ENCODE results near the gene MAP6.

The MAP6 gene

DNA sequence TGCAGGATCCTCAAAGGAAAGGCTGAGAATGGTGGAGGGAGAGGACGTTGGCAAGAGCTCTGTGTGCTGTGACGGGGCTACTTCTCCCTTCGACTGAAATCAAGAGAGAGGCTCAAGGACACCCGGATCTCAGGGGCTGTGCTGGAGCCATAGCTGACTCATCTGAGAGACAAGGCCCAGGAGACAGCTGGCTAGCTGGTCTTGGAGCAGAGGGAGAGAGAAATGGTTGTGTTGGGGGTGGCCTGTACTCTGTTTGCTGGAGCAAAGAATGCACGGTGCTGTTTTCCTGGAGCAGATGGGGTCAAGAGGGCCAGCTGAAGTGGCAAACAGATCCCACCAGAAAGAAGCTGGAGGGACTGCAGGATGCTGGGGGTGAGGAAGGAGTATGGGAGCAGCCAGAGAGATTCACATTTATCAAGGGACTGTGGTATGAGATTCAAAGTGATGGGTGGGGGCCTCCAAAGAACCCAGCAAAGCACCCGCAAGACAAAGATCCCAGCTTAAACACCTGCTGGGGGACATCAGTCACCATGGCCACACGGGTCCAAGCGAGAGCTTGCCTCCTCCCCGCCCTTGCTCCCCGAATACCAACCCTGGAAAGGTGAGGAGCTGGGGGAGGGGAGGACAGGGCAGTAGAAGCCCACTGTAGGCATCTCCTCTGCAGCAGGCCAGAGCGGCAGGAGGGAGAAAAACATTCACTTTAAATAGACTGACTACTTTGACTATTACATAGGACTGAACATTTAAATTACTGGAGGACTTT, 40.8 kb downstream of the MAP6 start:
- no peak for DNase-seq

DNA sequence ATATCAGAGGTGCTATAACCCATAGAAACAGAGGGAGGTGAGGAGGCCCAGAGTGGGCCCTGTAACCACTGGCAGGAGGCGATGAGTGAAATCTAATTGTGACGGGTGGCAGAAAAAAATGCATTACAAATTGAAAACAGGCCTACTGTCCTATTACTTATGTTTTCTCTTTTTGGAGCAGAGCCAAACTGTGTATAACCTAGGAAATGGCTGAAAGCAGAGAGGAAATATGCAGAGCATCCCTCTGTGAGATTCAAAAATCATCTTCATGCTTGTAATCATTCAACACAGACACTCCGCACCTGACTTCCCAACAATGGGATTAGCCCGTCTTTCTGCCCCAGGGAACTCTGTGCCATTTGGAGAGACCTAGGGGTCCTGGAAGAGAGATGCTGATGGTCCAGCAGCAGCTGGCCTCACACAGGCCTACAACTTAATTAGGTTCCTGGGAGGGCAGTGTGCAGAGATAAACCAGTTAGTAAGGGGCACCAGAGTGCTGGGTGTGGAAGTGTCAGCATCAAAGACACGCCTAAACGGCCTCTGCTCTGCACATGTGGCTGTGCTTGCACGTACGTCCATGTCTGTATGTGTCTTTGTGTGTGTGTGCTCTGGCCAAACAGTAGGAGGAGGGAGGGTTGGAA, 41.8 kb downstream of the MAP6 start:
- no peak for DNase-seq

DNA sequence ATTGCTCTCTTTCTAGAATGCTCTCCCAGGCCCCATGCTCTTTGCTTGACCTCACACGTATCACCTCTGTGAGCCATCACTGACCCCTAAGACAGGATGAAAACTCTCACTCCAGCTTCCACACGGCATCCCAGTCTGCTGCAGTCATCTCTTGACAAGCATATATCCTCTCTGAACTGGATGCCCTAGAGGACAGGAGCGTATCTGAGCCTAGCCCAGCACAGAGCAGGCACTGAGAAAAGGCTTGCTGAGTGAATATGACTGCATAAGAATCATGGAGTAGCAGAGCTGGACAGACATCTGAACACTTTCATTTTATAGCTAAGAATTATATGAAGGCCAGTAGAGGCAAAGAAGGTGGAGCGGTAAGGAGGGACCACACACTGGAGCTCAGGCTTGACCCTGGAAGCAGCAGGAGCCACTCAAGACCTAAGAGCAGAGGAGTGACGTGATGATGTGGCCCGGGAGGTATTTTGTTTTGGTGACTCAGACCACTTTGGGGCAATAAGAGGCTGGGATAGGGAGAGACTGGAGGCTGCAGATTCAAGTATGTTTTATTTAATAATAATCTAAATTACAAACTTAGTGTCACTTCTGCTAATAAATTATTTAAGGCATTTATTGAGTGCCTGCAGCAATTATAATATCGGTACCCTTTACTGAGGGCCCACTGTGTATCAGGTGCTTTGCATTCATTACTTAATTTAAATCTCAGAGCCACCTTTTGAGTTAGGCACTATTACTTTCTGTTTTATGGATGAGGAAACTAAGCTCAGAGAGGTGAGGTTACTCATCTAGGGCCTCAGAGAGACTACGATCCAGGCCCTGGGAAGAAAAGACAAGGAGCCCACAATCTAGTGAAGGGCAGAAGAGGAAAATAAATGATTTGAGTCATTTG, 42.6 kb downstream of the MAP6 start:
- no peak for DNase-seq

DNA sequence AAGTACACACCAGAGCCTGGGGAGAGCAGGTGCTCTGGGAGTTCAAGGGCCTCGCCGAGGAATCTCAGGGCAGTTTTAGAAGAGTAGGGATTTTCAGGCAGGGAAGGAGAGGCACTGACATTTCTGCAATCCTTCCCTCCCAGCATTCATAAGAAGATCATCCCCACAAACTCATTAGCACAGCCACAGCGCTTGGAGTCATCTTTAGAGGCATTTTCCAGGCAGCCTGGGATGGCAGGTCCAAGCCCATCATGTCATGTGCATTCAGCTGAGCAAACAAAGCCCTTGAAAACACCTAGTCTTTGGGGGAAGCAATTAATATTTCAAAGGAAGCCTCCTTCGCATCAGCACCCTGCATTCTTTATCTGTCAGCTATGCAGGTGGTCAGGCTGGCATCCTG, 43.8 kb downstream of the MAP6 start:
- DNase-seq: peak; percentile 71

DNA sequence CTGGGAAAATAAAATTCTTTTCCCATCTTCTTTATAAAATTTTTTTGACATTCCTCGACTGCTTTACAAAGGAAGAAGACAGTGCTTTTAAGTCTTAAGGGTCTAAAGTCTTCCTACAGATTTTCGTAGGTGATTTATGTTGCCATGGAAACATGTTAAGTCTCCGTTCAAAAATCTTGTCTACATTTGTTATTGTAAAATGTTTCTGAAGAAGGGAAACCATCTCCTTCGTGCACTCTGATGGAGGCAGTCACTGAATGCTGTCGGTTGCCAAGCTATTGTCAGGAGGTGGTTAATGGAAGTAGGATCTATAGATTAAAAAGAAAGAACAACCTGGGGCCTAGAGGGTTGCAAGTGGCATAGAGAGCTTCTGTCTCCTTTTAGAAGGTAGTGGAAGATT, 52.6 kb downstream of the MAP6 start:
- DNase-seq: no peak

DNA sequence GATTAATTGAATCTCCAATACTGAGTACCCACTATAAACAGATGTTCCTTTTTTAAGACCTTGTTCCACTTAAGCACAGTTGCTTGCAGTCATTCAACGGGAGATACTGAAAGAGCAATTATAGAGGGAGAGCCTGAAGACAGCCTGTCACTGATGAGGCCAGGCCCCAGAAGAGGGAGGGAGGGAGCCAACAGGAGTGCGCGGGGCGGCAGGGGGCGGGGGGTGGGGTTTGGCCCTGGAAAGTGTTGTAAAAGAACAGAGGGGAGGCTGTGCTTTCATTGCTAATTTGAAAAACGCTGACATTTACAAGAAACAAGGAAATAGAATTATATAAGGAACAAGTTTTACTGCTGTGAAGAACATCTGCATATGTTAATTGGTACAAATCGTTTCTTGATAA, 53.1 kb downstream of the MAP6 start:
- no peak for DNase-seq

DNA sequence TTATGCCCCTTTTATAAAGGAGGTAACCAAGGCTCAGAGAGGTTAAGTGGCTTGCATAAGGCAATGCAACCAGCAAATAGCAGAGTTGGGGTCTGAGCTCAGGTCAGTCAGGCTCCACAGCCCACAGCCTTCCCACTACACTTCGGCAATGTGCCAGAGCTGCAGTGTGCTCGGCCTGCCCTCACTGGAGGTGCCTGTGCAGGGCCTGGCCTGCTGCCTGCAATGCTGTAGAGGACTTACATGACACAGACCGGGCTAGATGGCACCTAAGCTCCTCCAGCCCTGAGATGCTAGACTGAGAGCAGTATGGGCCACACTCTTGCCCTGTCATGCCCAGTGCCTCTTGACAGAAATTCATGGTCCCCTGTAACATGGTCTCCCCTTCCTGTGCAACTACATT, 57.0 kb downstream of the MAP6 start:
- no peak for DNase-seq

DNA sequence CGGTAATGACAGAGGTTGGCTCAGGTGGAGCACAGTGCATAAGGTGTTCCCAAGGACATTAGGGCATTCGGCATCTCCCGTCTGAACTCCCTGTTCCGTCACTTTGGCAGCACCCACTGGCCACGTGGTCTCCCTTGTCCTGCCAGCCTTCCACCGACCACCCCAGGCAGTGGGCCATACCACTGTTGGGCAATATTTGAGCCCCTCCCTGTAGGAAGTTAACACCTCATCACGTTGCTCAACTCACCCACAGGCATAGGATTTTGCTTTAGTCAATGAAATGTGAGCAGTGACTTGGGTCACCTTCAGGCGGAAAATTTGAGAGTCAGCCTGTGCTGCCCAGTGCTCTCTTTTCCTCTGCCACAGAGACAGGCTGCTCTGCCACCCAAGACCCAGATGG, 62.7 kb downstream of the MAP6 start:
- DNase-seq: no peak

DNA sequence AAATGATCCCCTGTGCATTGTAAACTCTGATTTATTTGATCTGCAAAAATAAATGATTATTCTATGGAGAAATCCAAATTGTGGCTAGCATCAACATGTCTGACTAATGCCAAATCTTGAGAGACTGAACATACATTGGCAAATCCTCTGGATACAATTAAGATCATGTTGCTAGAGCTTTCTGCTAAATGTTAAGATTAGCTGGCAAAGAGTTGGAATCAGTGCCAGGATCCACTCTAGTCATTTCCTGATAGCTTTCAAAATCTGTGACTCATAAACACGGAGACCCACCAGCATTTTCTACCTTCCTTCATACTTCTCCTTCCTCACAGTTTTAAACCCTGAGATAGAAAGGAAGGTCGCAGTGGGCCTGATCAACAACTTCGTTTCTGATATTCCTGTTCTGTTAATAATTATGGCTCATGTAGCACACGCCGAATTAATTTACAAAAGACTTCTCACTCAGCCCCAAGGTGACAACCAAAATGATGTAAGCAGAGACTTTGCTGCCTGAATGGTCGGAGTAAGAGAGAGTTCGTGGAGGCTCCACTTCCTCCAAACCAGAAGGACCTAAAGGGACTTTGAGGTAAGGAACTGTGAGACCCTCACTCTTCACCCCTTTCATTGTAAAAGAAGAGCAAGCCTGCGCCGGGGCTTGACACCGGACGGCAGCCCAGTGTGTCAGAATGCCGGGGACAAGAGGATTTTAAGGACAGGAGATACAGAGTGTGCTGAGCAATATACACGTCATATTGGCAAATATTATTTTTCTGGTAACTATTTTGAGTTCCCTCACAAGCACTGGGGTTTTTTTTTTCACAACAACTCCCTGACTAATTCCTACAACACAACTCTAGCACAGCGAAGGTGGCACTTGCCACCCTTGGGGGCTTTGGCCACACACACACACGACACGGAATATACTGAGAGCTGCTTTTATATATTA, 64.8 kb downstream of the MAP6 start:
- no peak for DNase-seq

DNA sequence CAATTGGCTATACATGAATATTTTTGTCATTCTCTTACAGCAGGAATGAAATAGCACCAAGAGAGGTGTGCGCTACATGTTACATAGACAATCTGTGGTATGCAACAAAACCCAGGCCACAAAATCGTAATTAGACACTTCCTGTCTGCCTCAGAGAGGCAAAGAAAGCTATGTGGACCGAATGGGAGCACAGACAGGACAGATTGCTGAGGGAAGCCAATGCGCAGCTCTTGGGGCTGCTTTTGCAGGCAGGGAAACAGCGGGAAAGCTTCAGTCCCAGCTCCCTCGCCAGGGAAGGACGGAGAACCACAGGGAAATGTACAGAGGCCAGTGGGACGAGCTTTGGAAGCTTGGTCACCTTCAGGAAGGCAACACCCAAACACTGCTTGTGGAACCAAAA, 65.9 kb downstream of the MAP6 start:
- no peak for DNase-seq

DNA sequence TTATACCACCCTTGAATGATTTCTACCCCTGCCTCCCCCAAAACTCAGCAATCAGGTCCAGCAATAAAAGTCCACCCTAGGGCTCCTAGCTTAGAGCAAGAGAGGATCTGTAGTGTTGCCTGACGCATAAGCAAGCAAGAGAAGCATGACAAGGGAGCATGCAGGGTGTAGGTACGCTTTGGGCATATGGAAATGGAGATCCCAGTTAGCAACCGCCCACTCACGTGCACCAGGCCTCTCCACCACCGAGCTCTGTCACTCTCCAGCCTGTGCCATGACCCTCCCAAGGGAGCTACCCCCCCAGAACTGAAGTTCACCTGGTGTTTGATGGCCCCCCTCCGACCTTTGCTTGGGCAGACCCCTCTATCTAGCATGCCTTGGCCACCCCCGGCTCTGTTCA, 67.3 kb downstream of the MAP6 start:
- DNase-seq: no peak

DNA sequence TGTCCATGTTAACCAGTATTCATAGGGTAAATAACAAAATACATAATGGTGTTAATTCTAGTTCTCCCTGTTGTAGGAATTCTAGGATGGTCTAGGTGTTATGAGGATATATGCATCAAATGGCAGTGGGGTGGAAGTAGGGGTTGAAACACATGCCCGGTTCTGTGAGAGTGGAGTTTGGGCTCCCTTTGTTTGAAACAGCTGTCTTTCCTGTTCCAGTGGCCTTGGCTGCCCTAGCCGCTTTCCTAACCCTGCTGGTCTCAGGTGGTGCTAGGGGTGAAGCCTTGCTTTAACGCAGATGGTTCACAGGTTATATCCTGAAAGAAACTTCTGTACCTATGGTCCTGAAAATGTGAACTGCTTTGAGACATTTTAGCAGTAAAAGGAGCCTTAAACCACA, 68.5 kb downstream of the MAP6 start:
- no peak for DNase-seq

DNA sequence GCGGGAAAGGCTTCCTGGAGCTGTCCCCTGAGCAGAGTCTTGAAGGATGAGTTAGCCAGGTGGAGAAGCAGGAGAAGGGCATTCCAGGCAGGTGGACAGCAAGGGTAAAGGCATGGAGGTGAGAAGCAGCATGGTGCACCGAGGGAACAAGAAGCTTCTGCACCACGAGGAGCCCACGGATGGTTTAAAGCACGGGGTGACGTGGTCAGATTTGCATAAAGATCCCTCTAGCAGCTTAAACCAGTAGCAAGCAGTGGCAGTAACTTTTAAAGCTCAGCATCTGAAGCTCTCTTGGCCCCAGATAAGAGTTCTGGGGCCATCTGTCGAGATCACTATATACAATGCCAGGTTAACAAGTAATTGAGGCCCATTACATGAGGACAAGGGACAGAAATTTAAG, 69.9 kb downstream of the MAP6 start:
- DNase-seq: no peak

DNA sequence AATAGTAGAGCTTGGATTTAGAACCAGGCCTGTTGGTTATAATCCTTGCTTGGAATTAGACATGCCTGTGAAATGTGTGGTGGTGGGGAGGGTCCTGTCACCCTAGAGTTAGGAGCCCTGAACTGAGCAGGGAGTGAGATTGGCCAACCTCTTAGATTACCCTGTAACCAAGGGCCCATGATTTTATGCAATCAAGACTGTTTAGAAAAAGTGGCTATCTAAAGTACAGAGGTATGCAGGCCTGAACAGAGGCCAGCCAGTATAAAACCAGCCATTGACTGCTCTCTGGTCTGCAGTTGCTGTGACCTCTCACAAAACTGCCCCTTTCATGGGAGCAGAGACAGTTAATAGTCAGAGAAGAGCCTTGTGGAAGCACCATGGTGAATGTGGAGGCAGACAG, 70.6 kb downstream of the MAP6 start:
- no peak for DNase-seq

DNA sequence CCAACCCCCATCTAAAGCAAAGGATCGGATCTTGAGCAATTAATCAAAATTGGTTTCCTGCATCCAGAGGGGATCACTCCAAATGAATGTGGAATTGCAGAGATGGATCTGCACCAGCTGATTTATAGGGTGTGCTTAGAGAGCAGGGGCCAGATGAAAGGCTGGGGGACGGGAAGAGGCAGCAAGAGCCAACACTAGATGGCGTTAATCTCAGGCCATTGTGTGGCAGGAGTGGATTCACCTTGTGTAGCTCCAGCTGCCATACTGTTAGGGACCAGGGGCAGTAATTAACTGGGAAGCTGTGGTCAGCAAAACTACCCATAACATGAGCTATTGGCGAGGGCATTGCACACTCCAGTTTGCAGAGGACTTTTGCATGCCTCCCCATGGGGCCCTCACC, 71.2 kb downstream of the MAP6 start:
- DNase-seq: peak; percentile 79

DNA sequence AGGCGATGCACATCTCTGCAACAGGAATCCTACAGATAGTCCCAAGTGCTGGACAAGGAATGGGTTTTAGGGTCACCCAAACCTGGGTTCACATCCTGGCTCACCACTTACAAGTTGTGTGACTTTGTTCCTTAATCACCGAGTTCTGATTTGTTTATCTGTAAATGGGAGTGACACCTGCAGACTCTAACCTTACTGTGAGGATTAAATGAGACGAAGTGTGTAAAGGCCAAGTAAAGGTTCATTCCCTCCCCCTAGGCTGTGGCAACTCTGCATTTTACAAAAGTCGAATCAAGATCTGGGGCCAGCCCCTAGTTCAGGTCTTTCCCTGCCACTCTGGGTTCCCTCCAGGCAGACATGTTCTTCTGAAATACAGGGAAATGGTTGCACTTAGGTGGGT, 71.9 kb downstream of the MAP6 start:
- DNase-seq: no peak

DNA sequence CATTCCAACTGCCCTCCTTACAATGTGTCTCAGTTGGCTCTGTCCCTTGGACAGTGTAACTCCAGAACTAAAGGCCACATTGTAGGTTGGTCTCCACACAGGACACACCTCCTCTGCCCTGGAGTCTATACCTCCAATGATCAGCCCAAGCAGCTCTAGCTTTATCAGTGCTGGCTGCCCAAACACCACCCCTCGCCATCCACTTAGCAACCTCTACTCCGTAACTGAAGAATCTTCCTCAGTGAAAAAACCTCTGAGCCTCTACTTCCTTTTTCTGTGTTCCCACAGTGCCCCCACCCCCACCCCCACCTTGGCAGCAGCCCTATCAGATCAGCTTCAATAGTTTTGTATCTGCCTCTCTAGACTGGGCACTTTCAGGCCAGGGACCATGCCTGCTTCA, 73.4 kb downstream of the MAP6 start:
- DNase-seq: no peak

DNA sequence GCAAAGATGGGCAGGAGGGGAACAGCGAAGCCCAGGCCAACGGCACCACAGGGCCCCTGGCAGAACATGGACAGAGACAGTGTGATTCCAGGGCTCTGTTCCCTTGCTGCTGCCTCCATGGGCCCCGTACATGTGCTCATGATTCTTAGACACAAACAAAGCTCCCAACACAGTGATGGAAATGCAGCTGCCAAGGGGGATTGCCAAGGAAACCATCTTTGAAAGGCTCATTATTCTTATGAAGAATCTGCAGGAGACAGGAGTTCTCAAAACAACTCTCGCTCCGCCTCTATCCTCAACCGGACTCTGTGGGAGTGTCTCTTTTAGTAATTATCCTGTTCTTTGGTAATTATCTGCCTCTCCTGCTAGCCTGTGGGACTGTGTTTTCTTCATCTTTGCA, 74.6 kb downstream of the MAP6 start:
- DNase-seq: no peak

DNA sequence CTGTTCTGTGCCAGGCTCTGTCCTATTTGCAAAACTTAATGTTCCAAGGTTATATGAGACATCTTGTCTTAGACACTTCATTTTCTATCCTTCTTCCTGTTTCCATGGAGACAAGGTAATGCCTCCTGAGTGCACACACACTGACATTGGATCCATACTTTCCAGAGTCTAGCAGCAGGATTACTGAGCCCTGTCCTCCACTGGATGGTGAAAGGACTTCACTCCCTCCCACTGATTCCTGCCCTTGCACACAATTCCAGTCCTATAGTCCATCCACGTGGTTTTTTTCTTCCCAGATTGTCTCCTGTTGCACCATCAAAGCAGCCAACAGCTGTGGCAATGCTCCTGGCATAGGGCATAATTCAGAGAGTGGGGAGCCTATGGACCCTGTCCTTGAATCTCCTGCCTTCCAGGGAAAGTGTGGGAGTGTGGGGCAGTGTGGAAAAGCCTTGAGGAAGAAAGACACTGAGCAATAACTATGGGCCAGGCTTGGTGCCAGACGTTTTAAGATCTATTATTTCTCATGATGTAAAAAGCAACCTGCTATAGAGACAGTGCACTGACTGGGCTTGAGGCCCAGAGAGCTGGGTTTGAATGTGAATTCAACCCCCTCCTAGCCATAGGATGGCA, 75.4 kb downstream of the MAP6 start:
- peak; percentile 52 for DNase-seq

DNA sequence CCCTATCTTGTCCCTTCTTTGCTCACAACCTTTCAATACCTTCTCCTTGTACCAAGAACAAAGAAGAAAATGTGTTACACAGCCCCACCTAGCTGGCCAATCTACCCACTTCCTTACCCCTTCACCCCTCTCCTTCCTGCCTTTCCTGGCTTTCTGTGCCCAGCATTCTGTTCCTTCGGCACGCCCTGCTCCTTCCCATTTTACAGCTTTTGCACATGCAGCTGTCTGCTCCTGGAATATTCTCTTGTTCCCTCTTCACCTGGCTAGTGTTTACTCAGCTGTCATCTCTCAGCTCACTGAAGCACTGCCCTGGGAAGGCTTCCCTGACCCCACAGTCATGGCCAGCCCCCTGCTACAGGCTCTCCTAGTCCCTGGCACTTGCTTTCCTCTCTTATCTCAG, 76.1 kb downstream of the MAP6 start:
- peak; percentile 80 for DNase-seq

DNA sequence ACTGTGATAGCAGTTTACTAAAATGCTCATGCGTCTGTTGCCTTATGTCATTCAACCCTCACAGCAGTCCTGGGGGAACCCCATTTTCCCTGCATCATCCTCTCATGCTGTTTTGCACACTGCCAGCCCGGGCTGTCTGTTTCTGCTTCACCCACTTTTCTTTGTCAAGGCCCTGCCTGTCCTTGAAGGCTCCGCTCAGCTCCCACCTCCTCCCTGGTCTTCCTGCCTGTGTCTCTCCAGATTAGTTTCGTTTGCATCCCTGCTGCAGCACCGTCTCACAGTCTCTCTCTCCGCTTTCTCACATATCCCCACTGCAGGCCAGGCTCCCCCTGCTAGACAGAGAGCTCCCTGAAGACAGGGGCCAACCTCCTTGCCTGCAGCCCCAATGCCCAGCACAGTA, 76.9 kb downstream of the MAP6 start:
- no peak for DNase-seq

DNA sequence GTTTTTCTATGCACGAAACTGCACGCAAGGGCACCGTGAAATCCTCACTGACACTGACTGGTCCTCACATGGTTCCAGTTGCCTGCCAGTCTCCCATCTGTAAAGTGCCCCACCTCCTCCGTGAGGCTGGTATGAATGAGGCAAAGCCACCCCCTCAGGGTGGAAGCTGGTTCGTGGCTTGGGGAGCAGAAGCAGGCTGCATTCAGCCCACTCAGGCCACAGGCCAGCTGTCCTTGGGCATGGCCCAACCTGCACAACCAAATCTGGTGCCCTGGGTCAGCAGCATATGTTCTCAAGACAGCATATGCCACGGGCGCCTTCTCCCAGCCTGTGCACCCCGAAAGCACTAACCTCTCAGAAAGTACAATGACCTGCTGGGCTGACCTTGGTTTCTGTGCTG, 77.5 kb downstream of the MAP6 start:
- DNase-seq: no peak
